ENCODE results near the gene SENP8. TPM values are rescaled to one million over a fixed set of nuclear protein-coding genes. Genes with fewer than 3 reads are reported as not detected.
A peak's percentile ranks its signal among the peaks of the same experiment; 100 is the strongest.
"Not testable (repeated sequence)": the region's sequence is repeated elsewhere in the genome, so short reads cannot be mapped to it uniquely, and the experiment has no call there.

SENP8 gene
- 1 to 10 TPM; 2.7 to 3.1 TPM for total RNA-seq
- long read RNA-seq, full-length matches to known transcripts: 1 of 1 reads
- long read RNA-seq, partial matches to known transcripts: 0 of 1 reads
- long read RNA-seq, other reads (novel, unspliced or antisense): 0 of 1 reads

DNA sequence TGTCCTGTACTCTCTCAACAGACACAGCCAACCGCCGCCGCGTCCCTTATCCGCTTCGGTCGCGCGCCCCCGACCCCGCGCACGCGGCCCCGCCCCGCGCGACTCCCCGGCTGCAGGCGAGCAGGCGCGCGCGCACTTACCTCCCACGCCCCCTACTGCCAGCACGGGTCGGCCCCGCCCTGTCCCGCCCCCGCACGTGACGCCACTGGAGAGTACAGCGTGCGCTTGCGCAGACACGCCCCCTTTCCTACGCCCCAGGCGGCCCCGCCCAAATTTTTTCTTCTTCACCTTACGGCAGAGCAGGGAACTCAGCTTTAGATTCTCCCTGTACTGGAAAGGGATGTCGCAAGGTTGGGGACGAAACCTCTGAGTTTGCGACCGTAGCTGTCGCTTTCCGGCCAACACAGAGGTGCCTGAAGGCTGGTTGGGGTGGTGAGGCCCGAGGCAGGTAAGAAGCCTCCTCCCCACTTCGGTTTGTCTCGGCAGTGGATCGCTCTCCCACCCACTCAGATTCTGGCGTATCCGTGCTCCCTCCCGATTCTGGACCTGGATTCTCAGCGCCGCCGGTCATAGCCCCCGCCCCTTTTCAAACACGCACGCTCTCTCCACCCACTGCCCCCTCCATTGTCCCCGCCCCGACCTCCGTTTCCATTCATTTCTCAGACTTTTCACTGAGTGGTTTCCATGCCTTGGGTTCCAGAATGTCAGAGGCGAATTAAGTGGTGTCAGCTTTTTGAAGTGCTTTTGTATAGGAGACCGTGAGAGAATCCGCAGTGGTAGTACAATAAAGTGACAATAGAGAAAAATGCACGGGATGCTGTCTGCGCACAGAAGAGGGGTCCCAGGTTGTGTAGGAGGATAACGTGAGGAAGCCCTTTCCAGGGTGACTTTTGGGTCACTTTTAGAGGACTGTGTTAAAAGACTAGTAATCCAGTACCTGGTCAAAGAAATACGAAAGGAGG, at the start of gene SENP8, which contains the start of gene MYO9A:
SENP8 (plus strand) TSS at position 387 of the 962 bp plus-strand sequence. CDS start 21,221 bp downstream, outside the sequence.
MYO9A (minus strand) TSS at position 134 of the 962 bp plus-strand sequence. CDS start 71,587 bp downstream, outside the sequence.
- DNase-seq (peak; percentile 96 to 99), ATAC-seq (peak; percentile 79)
- intact Hi-C loops (cut with DNase I, micrococcal nuclease): no loop called here

DNA sequence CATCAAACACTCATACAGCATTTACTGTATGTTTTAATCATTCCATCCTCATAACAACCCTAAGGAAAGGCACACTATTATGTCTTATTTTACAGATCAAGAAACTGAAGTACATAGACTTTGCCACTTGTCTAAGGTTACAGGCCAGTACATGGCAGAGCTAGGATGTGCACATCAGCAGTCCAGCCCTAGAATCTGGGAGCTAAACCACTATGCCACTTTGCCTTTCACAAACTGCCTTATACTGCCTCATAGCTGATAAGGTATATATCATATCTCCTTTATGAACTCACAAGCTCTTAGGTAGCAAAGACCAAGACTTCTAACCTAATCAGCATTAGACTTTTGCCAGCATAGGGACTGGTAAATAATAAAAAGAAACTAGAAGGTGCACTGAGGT, 49.3 kb upstream of the SENP8 start:
- ATAC-seq: peak; percentile 44
- DNase-seq: no peak
- intact Hi-C loops (cut with DNase I, micrococcal nuclease): no loop called here

GRCh38 chr15:72070817-72071447, 47.3 kb upstream of the SENP8 start:
- ATAC-seq (no peak), DNase-seq (no peak)
- intact Hi-C loops (cut with DNase I, micrococcal nuclease): no loop called here

GRCh38 chr15:72071448-72071825, 46.8 kb upstream of the SENP8 start:
- ATAC-seq; DNase-seq; intact Hi-C loops (cut with DNase I, micrococcal nuclease): not testable (repeated sequence)

GRCh38 chr15:72074335-72075060, 43.7 kb upstream of the SENP8 start:
- intact Hi-C loops (cut with DNase I, micrococcal nuclease): no loop called here
- ATAC-seq (no peak), DNase-seq (no peak)

DNA sequence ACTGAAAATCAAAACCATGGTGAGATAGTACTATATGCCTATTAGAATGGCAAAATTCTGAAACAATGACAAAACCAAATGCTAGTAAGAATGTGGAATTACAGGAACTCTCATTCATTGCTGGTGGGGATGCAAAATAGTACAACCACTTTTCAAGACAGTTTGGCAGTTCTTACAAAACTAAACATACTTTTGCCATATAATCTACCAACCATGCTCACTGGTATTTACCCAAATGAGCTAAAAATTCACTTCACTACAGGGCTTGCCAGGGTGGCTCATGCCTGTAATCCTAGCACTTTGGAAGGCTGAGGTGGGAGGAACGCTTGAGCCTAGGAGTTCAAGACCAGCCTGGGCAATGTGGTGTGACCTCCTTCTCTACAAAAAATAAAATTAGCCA, 40.3 kb upstream of the SENP8 start:
- DNase-seq: no peak
- intact Hi-C loops (cut with DNase I, micrococcal nuclease): no loop called here
- ATAC-seq: no peak

DNA sequence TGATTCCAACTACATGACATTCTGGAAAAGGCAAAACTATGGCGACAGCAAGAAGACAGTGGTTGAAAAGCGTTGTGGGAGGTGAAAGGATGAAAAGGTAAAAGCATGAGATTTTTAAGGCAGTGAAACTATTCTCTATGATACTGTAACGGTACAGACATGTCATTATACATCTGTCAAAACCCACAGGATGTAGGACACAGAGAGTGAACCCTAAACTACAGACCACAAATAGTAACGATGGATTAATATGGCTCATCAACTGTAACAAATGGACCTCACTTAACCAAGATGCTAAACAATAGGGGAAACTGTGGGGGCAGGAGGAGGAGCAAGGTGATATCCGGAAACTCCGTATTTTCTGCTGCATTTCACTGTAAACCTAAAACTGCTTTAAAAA, 39.3 kb upstream of the SENP8 start:
- ATAC-seq: no peak

DNA sequence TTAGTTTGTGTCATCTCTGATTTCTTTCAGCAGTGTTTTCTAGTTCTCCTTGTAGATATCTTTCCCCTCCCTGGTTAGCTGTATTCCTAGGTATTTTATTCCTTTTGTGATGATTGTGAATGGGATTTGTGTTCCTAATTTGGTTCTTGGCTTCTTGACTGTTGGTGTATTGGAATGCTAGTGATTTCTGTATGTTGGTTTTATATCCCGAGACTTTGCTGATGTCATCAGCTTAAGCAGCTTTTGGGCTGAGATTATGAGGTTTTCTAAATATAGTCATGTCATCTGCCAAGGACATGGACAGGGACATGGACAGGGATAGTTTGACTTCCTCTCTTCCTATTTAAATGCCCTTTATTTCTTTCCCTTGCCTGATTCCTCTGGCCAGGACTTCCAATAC, 36.0 kb upstream of the SENP8 start:
- intact Hi-C loops (cut with DNase I, micrococcal nuclease): loop anchor here in 1 of 2 donors (10.0 kb wide), 1 partner anchor 57 kb away; no protein-coding TSS in a partner anchor
- ATAC-seq: no peak
- DNase-seq: no peak

More for the DNA sequence above, 39.3 kb upstream of the SENP8 start:
- intact Hi-C loops (cut with DNase I, micrococcal nuclease): no loop called here
- DNase-seq: no peak

- ATAC-seq (peak; percentile 99), DNase-seq (peak; percentile 52 to 57)
- intact Hi-C loops (cut with DNase I, micrococcal nuclease): loop anchor here in 1 of 2 donors (10.0 kb wide), 1 partner anchor 61 kb away; no protein-coding TSS in a partner anchor
These were observed 32.0 kb upstream of the SENP8 start for GRCh38 chr15:72086010-72086697.

- intact Hi-C loops (cut with DNase I, micrococcal nuclease): loop anchor here in 1 of 2 donors (10.0 kb wide), 1 partner anchor 62 kb away; no protein-coding TSS in a partner anchor
- no peak for DNase-seq
- no peak for ATAC-seq
These were observed 31.1 kb upstream of the SENP8 start for GRCh38 chr15:72086920-72087648.

- intact Hi-C loops (cut with DNase I, micrococcal nuclease): no loop called here
- no peak for ATAC-seq
- no peak for DNase-seq
These were observed 26.2 kb upstream of the SENP8 start for GRCh38 chr15:72092006-72092405.

DNA sequence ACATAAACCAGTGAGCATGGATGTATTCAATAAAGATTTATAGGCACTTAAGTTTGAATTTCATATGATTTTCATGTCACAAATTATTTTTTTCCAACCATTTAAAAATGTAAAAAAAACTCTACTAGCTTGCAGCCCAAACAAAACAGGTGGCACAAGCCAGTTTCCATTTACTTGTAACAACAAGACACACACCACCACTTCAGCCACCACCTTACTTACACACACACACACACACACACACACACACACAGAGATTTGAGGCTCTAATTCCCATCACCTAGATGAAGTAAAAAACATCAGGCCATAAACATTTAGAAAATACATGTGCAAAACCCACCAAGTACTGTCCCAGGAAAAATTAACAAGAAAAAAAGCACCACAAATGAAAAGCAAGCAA, 25.5 kb upstream of the SENP8 start:
- DNase-seq (no peak), ATAC-seq (no peak)
- intact Hi-C loops (cut with DNase I, micrococcal nuclease): no loop called here

GRCh38 chr15:72096796-72097195, 21.4 kb upstream of the SENP8 start:
- DNase-seq (no peak), ATAC-seq (no peak)
- intact Hi-C loops (cut with DNase I, micrococcal nuclease): no loop called here

DNA sequence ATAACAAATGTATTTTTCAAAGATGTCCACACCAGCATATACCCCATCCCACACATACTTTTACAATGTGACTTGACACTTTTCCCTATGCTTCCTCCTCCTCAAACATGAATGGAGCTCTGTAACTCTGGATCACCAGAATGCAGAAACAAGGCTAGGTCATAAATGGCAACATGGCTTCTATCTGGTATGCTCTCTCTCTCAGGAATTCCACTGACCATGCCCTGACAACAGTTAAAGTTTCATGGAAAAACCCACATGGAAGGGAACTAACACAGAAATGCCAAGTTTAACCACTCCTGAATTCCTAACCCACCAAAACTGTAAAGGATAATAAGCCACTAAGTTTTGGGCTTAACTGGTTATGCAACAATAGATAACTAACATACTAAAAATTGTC, 20.2 kb upstream of the SENP8 start:
- intact Hi-C loops (cut with DNase I, micrococcal nuclease): no loop called here
- no peak for ATAC-seq

DNA sequence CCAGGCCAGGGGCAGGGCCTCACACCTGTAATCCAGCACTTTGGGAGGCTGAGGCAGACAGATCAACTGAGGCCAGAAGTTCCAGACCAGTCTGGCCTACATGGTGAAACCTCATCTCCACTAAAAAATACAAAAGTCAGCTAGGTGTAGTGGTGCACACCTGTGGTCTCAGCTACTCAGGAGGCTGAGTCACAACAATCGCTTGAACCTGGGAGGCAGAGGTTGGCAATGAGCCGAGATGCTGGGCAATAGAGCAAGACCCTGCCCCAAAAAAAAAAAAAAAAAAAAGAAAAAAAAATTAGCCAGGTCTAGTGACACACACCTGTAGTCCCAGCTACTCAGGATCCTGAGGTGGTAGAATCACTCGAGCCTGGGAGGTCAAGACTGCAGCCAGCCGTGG, 19.0 kb upstream of the SENP8 start:
- DNase-seq (no peak), ATAC-seq (no peak)
- intact Hi-C loops (cut with DNase I, micrococcal nuclease): no loop called here

More for the DNA sequence above, 20.2 kb upstream of the SENP8 start:
- no peak for DNase-seq

- intact Hi-C loops (cut with DNase I, micrococcal nuclease); DNase-seq; ATAC-seq: not testable (repeated sequence)
These were observed 17.7 kb upstream of the SENP8 start for GRCh38 chr15:72100551-72100950.

DNA sequence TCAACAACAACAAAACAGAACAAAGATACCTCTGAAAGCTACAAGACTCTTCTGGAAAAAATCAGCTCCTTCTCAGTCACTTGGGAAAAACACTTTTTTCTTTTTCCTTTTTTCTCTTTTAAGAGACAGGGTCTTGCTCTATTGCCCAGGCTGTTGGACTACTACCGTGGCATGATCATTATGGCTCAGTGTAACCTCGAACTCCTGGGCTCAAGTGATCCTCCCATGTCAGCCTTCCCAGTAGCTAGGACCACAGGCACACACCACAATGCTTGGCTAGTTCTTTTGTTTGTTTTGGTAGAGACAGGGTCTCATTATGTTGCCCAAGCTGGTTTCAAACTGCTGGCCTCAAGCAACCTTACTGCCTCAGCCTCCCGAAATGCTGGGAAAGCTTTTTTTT, 13.1 kb upstream of the SENP8 start:
- intact Hi-C loops (cut with DNase I, micrococcal nuclease): no loop called here
- ATAC-seq: no peak

GRCh38 chr15:72106068-72106467, 12.1 kb upstream of the SENP8 start:
- intact Hi-C loops (cut with DNase I, micrococcal nuclease): no loop called here
- ATAC-seq: no peak

More for the DNA sequence above, 13.1 kb upstream of the SENP8 start:
- no peak for DNase-seq

More at GRCh38 chr15:72106068-72106467, 12.1 kb upstream of the SENP8 start:
- no peak for DNase-seq
